GM21367 (cell line): ENCODE measurements around the gene SPATA2L.
"Not testable (repeated sequence)": the region's sequence is repeated elsewhere in the genome, so short reads cannot be mapped to it uniquely, and the experiment has no call there.

Experiments
- ATAC-seq: cut with Tn5 transposase; IDR thresholded peaks from one replicate; pipeline ENCODE4 v1.9.1; 2021; ENCODE audit not compliant: unreplicated experiment

SPATA2L gene

DNA sequence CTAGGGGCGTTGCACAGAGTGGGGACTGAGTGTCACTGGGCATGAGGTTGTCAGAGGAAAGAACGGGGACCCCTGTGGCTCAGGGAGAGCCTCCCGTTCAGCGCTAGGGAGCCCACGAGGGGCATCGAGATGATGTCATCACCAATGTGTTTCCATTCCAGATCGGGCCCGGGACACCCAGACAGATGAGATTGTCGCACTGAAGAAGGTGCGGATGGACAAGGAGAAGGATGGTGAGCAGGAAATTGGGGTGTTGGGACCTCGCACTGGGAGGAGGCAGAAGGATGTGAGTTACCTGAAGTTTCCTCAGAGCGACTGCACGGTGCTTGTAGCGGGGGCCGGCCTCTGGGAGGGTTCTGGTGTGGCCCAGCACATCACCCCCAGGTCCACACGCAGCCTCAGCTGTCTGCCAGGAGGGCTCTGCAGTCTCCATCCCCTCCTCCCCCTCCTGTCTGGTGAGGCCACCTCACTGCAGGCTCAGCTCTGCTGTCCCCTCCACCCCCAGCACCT lies 11.1 kb downstream of the SPATA2L start:
- no peak for ATAC-seq

DNA sequence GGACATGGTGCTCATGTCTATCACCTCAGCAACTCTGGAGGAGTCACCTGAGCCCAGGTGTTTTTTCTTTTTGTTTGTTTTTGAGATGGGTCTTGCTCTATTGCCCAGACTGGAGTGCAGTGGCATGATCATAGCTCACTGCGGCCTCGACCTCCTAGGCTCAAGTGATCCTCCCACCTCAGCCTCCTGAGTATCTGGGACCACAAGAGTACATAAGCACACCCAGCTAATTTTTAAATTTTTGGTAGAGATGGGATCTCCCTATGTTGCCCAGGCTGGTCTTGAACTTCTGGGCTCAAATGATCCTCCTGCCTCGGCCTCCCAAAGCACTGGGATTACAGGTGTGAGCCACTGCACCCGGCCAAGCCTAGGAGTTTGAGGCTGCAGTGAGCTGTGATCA lies 11.9 kb downstream of the SPATA2L start:
- ATAC-seq: not testable (repeated sequence)

DNA sequence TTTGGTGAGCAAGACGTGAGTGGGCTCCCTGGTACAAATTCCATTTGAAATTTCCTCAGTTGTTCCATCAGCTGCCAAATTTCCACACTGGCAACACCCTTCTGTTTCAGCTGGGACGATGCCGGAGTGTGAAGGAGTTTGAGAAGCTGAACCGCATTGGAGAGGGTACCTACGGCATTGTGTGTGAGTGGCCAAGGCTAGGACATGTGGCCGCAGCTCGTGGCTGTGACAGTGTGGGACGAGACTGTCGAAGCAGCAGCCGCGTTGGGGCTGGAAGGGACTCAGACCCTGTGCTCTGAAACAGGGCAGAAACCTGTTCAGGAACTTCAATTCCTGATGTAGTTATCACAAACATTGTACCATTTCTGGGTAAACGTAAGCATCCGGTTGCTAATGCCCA lies 12.4 kb downstream of the SPATA2L start:
- ATAC-seq: no peak

DNA sequence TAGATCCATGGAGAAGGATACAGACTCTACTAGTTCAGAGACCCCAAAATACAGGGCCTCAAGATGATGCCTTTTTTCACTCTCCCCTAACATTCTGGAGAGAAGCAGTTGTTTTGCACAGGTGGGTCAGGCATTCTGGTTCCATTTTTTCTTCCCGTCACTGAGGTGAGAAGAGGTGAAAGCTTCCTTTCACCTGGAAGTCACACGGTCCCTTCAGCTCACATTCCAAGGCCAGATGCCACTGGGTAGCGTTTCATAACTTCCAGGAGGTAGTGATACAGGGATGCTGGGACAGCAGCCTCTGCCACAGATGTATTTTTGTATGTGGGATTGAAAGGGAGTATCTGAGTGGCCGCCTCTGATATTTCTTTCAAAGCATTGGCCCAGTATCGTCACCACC lies 13.1 kb downstream of the SPATA2L start:
- no peak for ATAC-seq

DNA sequence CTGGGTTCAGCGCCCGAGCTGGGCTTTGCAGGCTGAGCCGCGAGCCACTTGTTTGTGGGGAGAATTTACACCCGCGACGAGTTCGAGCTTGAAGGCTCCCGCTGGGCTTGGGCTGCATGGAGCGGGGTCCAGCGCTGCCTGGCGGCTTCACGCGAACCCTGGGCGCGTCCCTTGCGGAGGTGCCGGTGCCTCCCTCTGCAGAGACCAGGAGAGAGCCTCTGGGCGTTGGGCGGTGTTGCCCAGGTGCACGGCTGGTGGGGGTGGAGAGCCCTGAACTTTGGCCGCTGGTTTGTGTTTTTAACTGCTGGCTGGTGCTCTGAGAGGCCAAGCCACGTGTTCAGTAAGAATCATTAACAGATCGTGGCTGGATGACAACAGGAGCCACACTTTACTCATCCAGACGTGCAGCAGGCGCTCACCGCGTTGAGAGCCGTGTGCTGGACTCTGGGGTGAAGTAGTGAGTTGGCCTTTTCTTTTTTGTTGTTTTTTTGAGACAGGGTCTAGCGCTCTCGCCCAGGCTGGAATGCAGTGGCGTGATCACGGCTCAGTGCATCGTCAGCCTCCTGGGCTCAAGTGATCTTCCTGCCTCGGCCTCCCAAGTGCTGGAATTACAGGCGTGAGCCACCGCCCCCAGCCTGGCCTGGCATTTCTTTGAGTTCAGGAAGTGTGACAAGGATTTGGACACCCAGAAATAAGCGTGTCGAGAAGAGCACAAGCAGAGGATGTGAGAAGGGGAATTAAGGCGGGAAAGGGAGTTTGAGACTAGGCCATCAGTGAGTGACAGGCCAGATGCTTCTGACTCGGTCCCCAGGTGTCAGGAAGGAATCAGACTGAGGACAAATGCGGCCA lies 14.2 kb downstream of the SPATA2L start:
- peak; percentile 23 for ATAC-seq

DNA sequence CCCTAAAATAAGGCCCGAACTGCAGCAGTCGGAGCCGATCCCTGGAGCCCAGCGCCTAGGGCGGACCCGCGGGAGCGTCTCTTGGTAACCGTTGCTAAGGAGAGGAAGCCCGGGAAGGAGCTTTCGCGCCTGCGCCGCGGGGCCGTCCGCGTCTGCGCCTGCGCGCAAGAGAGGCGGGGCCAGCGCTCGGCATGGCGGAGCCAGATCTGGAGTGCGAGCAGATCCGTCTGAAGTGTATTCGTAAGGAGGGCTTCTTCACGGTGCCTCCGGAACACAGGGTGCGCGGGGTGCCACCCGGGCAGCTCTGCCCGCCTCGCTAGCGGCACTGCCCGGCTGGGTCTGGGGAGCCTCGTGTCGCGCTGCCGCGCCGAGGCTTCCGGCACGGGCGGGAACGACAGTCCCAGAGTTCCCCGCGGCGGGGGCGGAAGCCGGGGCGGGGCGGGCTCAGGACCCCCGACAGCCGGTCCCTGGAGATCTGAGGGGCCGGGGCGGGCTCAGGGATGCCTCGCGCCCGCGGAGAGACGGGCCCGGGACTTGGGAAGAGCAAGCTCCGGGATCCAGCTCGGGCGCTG lies 14.9 kb downstream of the SPATA2L start, which contains the start of gene CDK10:
Gene CDK10 (plus strand): TSS at position 170 of the 572 bp plus-strand sequence. CDS start 22 bp downstream, at position 192.
- peak; percentile 58 for ATAC-seq

DNA sequence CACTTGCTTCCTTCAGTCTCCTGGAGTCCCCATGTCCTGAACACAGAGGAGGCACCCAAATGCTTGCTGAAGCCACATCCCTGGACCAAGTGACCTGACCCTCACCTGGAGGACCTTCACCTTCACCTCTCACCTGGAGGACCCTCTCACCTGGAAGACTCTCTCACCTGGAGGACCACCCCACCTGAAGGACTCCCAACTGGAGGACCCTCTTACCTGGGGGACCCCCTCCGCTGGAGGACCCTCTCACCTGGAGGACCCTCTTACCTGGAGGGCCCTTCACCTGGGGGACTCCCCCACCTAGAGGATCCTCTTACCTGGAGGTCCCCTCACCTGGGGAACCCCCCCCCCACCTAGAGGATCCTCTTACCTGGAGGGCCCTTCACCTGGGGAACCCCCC lies 15.6 kb downstream of the SPATA2L start:
- no peak for ATAC-seq

DNA sequence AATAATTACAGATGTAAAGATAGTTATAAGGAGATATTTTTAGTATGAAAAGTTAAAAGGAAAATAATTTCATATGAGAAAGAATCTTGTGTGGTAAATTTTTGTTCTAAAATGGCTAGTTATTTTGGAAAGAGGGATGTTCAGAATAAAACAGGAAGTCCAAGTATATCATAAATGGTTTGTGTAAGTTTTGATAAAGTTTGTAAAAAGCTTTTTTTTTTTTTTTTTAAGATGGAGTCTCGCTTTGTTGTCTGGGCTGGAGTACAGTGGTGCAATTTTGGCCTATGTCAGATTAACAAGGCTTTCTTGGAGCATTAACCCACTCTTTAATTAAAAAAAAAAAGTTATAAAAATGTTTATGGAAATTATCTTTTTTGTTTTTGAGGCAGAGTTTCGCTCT lies 23.2 kb downstream of the SPATA2L start:
- ATAC-seq: no peak

DNA sequence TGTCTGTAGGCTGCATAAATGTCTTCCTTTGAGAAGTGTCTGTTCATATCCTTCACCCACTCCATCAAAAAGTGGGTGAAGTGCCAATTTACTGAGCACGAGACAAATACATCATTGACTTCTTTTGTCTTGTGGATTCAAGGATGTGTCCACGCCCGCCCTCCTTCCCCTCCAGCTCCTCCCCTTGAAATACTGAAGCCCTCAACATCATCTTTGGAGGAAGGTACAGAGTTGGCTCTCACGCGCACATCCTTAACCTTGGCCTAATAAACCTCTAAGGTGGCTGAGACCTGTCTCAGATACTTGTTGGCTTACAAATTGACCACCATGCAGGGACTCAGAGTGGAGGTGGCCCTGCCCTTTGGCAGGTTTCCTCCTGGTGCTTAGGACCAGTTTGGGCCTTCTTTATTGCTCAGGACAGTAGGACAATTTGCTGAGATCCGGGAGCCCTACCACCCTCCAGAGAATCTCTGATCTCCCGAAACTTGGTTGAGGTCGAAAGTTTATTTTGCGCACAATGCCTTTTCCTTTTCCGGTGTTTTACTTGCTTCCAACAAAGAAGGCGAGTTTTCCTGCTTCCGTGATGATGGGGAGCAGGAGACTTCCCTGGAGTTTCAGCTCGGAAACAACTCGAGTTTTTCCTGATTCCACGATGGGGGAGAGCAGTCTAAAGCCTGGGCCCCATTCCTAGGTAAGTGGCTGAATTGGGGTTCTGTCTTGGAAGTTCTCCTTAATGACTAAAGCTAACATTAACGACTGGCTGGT lies 29.1 kb downstream of the SPATA2L start:
- no peak for ATAC-seq

DNA sequence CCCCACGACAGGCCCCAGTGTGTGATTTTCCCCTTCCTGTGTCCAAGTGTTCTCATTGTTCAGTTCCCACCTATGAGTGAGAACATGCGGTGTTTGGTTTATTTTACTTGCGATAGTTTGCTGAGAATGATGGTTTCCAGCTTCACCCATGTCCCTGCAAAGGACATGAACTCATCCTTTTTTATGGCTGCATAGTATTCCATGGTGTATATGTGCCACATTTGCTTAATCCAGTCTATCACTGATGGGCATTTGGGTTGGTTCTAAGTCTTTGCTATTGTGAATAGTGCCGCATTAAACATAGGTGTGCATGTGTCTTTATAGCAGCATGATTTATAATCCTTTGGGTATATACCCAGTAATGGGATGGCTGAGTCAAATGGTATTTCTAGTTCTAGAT lies 29.9 kb downstream of the SPATA2L start:
- not testable (repeated sequence) for ATAC-seq

DNA sequence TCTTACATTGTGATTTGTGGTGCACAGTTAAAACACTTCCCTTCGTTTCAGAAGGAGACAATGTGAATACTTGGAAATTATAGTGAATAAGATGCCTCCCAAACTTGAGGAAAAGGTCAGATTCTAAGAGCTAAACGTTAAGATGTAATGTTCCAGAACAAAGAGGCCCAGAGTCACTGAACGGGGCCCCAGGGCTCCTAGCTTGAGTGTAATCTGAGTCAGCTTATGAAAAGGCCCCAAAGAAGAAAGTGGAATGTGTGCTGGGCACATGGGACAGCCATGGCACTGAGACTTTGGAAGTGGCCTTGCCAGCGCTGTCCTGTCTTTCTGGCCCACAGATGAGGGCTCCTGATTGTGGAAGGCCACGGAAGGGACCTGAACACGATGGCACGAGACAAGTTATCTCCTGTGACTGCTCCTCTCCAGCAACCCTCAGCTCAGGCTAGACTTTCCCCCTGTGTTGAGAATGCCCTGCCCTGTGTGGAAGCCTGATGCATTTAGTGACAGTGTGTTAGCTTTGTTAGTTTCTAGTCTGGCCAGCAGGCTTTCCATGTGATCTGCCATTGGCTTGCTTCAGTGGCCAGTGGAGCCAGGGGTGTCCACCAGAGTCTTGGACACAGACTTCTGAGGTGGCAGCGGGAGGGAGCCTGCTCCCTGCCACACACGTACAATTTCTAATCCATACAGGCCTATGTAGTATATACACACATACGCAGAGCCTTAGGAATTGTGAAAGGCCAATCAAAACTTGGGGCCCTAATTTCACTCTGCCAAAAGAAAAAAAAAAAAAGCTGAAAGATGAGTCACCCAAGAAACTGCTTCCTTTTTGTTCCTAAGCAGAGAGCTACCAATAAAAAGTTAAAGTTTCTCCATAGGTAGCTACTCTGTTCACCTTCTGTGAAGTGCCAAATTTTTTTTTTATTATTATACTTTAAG lies 30.7 kb downstream of the SPATA2L start:
- ATAC-seq: no peak

DNA sequence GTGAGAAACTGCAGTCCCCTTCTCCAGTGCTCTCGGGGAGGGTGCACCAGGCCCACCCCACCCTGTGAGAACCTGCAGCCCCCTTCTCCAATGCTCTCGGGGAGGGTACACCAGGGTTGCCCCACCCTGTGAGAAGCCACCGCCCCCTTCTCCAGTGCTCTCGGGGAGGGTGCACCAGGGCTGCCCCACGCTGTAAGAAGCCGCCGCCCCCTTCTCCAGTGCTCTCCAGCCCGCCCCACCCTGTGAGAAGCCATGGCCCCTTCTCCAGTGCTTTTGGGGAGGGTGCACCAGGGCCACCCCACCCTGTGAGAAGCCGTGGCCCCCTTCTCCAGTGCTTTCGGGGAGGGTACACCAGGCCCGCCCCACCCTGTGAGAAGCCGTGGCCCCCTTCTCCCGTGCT lies 31.8 kb downstream of the SPATA2L start:
- no peak for ATAC-seq

DNA sequence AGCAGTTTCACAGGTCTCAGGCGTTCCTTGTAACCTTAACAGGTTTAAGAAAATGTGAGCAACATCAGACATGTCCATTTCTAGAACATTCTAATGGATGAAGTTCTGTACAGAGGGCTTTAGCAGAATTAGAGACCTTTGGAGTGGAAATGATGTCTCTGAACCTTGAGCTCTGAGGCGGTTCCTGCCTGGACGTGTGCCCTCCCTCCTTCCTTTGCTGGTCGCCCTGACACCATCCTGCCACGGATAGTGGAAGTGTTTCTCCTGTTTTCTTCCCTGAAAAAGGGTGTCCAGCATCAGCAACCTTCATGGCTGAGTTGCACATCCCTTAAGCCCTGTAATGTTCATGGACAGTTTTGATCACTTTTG lies 32.7 kb downstream of the SPATA2L start:
- no peak for ATAC-seq

DNA sequence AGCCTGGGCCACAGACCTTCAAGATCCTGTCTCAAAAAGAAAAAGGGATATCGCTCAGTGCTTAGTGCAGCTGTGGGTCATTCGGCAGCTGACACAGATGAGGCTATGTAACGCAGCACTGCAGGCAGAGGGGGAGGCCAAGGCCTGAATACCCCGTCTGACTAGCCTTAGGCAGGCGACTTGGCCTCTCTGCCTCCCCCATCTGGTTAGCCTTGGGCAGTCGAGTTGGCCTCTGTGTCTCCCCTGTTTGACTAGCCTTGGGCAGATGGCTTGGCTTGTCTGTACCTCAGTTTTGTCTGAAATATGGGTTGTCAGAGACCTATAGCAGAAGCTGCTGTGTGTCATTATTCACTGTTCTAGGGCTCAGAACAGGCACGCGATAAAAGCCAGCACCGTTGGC lies 33.9 kb downstream of the SPATA2L start:
- ATAC-seq: no peak

DNA sequence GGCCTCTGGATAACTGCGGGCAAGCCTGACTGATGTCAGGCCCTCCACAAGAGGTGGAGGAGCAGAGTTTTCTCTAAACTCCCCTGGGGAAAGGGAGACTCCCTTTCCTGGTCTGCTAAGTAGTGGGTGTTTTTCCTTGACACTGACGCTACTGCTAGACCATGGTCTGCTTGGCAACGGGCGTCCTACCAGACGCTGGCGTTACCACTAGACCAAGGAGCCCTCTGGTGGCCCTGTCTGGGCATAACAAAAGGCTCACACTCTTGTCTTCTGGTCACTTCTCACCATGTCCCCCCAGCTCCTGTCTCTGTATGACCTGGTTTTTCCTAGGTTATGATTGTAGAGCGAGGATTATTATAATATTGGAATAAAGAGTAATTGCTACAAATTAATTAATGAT lies 34.5 kb downstream of the SPATA2L start:
- not testable (repeated sequence) for ATAC-seq

DNA sequence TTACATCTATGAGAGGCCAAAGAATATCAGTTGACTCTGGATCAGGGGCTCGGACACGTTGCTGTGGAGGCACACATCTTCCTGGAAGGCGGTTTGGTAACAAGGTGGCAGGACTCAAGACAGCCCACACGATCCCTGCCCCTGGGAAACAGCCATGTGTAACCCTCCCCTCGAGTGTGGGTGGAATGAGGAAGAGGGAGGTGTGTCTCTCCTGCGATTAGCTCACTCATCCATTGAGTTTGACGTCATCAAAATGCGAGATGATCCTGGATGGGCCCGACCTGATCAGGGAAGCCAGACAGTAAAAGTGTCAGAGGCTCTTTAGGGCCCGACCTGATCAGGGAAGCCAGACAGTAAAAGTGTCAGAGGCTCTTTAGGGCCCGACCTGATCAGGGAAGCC lies 37.3 kb downstream of the SPATA2L start:
- ATAC-seq: not testable (repeated sequence)

DNA sequence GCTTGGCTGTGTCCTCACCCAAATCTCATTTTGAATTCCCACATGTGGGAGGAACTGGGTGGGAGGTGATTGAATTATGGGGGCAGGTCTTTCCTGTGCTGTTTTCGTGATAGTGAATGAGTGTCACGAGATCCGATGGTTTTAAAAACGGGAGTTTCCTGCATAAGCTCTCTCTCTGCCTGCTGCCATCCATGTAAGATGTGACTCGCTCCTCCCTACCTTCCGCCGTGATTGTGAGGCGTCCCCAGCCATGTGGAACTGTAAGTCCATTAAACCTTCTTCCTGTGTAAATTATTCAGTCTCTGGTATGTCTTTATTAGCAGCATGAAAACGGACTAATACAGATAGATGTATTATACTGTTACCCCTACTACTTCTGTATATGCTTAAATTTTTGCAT lies 40.3 kb downstream of the SPATA2L start:
- ATAC-seq: no peak

DNA sequence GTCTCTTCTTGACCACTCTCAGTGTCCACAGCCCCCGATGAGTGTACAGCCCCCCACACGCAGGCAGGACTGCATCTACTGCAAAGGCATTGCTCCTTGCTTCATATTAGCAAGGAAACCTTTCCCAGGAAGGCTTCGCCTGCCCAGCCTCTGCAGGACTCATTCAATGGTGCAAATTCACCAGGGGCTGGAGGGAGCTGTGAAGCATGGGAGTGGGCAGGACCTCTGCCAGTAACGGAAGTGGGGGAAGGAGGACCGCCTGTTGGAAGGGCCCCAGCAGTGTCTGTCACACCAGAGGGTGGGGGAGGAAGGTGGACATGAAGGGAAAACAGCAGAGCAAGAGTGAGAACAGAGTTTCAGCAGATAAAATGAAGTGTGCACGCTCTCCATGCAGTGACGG lies 41.4 kb downstream of the SPATA2L start:
- no peak for ATAC-seq

DNA sequence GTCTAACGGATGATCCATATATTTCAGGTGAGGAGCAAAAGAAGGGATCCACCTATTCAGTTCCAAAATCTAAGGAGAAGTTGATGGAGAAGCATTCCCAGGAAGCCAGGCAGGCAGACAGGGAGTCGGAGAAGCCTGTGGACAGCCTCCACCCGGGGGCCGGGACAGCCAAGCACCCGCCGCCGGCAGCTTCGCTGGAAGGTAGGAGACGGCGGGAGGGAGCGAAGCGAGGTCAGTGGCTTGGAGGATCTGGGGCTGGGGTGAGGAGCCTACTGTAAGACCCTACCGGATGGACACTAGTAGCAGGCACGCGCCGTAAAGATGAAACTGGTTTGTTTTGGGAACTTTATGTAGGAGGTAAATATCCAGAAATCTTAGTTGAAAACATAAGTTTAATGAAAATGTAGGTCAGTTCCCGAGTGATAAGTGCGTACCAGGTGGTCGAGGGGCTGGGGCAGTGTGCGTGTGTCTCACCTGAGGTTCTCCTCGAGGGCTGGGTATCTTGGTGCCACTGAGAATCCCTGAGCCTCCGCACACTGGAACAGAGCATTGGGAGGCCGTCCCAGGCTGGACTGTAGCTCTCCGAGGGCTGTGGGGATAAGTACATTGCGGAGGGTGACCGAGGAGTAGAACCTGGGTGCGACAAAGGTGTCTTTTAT lies 43.2 kb downstream of the SPATA2L start:
- no peak for ATAC-seq
